Osteocyte (in vitro differentiated cells): ENCODE measurements around the gene MND1. TPM values are rescaled to one million over a fixed set of nuclear protein-coding genes. Genes with fewer than 3 reads are reported as not detected.

Source experiments
- DNase-seq: peaks from one replicate; pipeline ENCODE4 v3.0.0; 2021; ENCODE audit warnings: mixed read lengths; ENCODE audit not compliant: unreplicated experiment; ENCODE audit errors: extremely low spot score
- H3K27ac Mint-ChIP-seq: one replicate; pipeline ENCODE4 v1.8.0; 2021; ENCODE audit warnings: mild to moderate bottlenecking, mixed read lengths; ENCODE audit not compliant: unreplicated experiment
- H3K27me3 Mint-ChIP-seq: one replicate; pipeline ENCODE4 v1.8.0; 2021; ENCODE audit warnings: mixed read lengths; ENCODE audit not compliant: unreplicated experiment
- H3K36me3 Mint-ChIP-seq: one replicate; pipeline ENCODE4 v1.8.0; 2021; ENCODE audit warnings: mixed read lengths; ENCODE audit not compliant: unreplicated experiment
- H3K4me1 Mint-ChIP-seq: one replicate; pipeline ENCODE4 v1.8.0; 2021; ENCODE audit warnings: mixed read lengths; ENCODE audit not compliant: unreplicated experiment
- H3K4me3 Mint-ChIP-seq: one replicate; pipeline ENCODE4 v1.8.0; 2021; ENCODE audit warnings: mild to moderate bottlenecking, moderate library complexity, mixed read lengths; ENCODE audit not compliant: unreplicated experiment
- H3K9me3 Mint-ChIP-seq: one replicate; pipeline ENCODE4 v1.8.0; 2021; ENCODE audit warnings: mixed read lengths; ENCODE audit not compliant: unreplicated experiment
- CTCF ChIP-seq: fragments of 200-600 bp; sonication (generic); IDR thresholded peaks from 2 replicates; pipeline ENCODE4 v1.5.0; 2021; ENCODE audit warnings: antibody characterized with exemption, mild to moderate bottlenecking, moderate library complexity
- total RNA-seq: library from RNA; stranded (reverse); gene quantifications from 2 replicates; pipeline ENCODE4 v1.2.1, GENCODE V29; 2021

Gene MND1
- total RNA-seq, 1 donor from 2014 or later, result 0.91 TPM

- Mint-ChIP-seq H3K27me3 (no peaks in the 10 kb centered on the region), H3K4me1 (peaks cover 8% of the 10 kb centered on the region), H3K27ac (no peak overlapping the region), H3K36me3 (no peaks in the 10 kb centered on the region), H3K4me3 (no peak overlapping the region), H3K9me3 (no peaks in the 10 kb centered on the region)
- TF ChIP-seq CTCF, result no peak
- DNase-seq, result no peak
Measured at GRCh38 chr4:153428941-153429475, 84.5 kb downstream of the MND1 start.

- Mint-ChIP-seq H3K27ac (no peak overlapping the region), H3K4me1 (peaks cover 8% of the 10 kb centered on the region), H3K36me3 (no peaks in the 10 kb centered on the region), H3K4me3 (no peak overlapping the region), H3K27me3 (no peaks in the 10 kb centered on the region), H3K9me3 (no peaks in the 10 kb centered on the region)
- TF ChIP-seq CTCF, result peak; percentile 55
- DNase-seq, result peak; percentile 53
Measured at GRCh38 chr4:153432965-153433753, 88.7 kb downstream of the MND1 start.

- Mint-ChIP-seq H3K36me3 (no peaks in the 10 kb centered on the region), H3K9me3 (no peaks in the 10 kb centered on the region), H3K4me3 (no peak overlapping the region), H3K27ac (no peak overlapping the region), H3K4me1 (peaks cover 8% of the 10 kb centered on the region), H3K27me3 (no peaks in the 10 kb centered on the region)
- no peak for TF ChIP-seq CTCF
- no peak for DNase-seq
Measured at GRCh38 chr4:153433754-153434105, 89.2 kb downstream of the MND1 start.

GRCh38 chr4:153434190-153434589 lies 89.7 kb downstream of the MND1 start:
- Mint-ChIP-seq H3K36me3 (no peaks in the 10 kb centered on the region), H3K4me1 (peaks cover 4% of the 10 kb centered on the region), H3K27ac (no peak overlapping the region), H3K9me3 (no peaks in the 10 kb centered on the region), H3K27me3 (no peaks in the 10 kb centered on the region), H3K4me3 (no peak overlapping the region)
- no peak for DNase-seq
- TF ChIP-seq CTCF, result no peak

GRCh38 chr4:153438916-153439756 lies 94.6 kb downstream of the MND1 start:
- TF ChIP-seq CTCF, result no peak
- peak; percentile 27 for DNase-seq
- Mint-ChIP-seq H3K4me1 (no peaks in the 10 kb centered on the region), H3K27me3 (no peaks in the 10 kb centered on the region), H3K36me3 (no peaks in the 10 kb centered on the region), H3K27ac (no peak overlapping the region), H3K9me3 (no peaks in the 10 kb centered on the region), H3K4me3 (no peak overlapping the region)
